PC-3 (cell line): ENCODE data around the gene EMCN. TPM values are rescaled to one million over a fixed set of nuclear protein-coding genes. Genes with fewer than 3 reads are reported as not detected.

Source experiments
- ATAC-seq: fragments of 200-7000 bp; cut with Tn5 transposase; 2 replicates; pipeline ENCODE4 v1.9.1; 2020; ENCODE audit warnings: mild to moderate bottlenecking, moderate library complexity
- BruUV-seq: library from RNA; stranded (reverse); fragments of 400-500 nt; replicated peaks from 2 replicates; lab custom pipeline; 2021; lab: Mats Ljungman, UMichigan
- CTCF ChIA-PET: fragments of 300-600 bp; sonication (Branson Sonifier 250); formaldehyde crosslinking; loops from one replicate; lab custom pipeline; 2022; ENCODE audit warnings: antibody characterized with exemption; lab: Charles Lee
- POLR2A ChIA-PET: fragments of 300-600 bp; sonication (Branson Sonifier 250); formaldehyde crosslinking; loops from one replicate; lab custom pipeline; 2022; ENCODE audit warnings: antibody characterized with exemption; ENCODE audit not compliant: unreplicated experiment; lab: Charles Lee
- DNase-seq: peaks from one replicate; pipeline ENCODE4 v3.0.0-alpha.2; 2015
- H2AFZ ChIP-seq: fragments of 300-600 bp; sonication (generic); 2 replicates; pipeline ENCODE4 v1.6.0; 2016; ENCODE audit warnings: antibody characterized with exemption, low read length
- H3F3A ChIP-seq: fragments of 300-600 bp; sonication (generic); one replicate; pipeline ENCODE4 v1.6.0; 2017; ENCODE audit warnings: antibody characterized with exemption, low read length, control low read depth, mild to moderate bottlenecking; ENCODE audit not compliant: unreplicated experiment
- H3K27ac ChIP-seq: fragments of 300-600 bp; sonication (generic); 2 replicates; pipeline ENCODE4 v1.5.1; 2016; ENCODE audit warnings: mild to moderate bottlenecking, low read length
- H3K27me3 ChIP-seq: fragments of 300-600 bp; sonication (generic); 2 replicates; pipeline ENCODE4 v1.6.1; 2016; ENCODE audit warnings: low read length, mixed read lengths
- H3K36me3 ChIP-seq: fragments of 300-600 bp; sonication (generic); 2 replicates; pipeline ENCODE4 v1.6.1; 2016; ENCODE audit warnings: low read depth, mixed run types, low read length, mixed read lengths
- H3K4me1 ChIP-seq: fragments of 300-600 bp; sonication (generic); 2 replicates; pipeline ENCODE4 v1.5.1; 2016; ENCODE audit warnings: low read length; ENCODE audit not compliant: insufficient read depth
- H3K4me2 ChIP-seq: fragments of 300-600 bp; sonication (generic); 2 replicates; pipeline ENCODE4 v1.6.0; 2016; ENCODE audit warnings: low read length
- H3K4me3 ChIP-seq: fragments of 300-600 bp; sonication (generic); 2 replicates; pipeline ENCODE4 v1.5.1; 2016; ENCODE audit warnings: mild to moderate bottlenecking, low read length, mixed read lengths
- H3K79me2 ChIP-seq: fragments of 300-600 bp; sonication (generic); 2 replicates; pipeline ENCODE4 v1.6.1; 2017; ENCODE audit warnings: low read length, mixed read lengths
- H3K9ac ChIP-seq: fragments of 300-600 bp; sonication (generic); 2 replicates; pipeline ENCODE4 v1.6.0; 2016; ENCODE audit warnings: mild to moderate bottlenecking, low read length
- H3K9me2 ChIP-seq: fragments of 300-600 bp; sonication (generic); replicated peaks from 2 replicates; pipeline ENCODE4 v1.6.1; 2016; ENCODE audit warnings: mixed run types, low read length, mixed read lengths
- H3K9me3 ChIP-seq: fragments of 300-600 bp; sonication (generic); 2 replicates; pipeline ENCODE4 v1.6.1; 2016; ENCODE audit warnings: low read length, mixed read lengths
- H4K20me1 ChIP-seq: fragments of 300-600 bp; sonication (generic); 2 replicates; pipeline ENCODE4 v1.6.1; 2016; ENCODE audit warnings: low read length, mixed read lengths
- EZH2 ChIP-seq: fragments of 300-600 bp; sonication (generic); IDR thresholded peaks from one replicate; pipeline ENCODE4 v1.6.1; 2017; ENCODE audit warnings: antibody characterized with exemption, mild to moderate bottlenecking, low read length; ENCODE audit not compliant: unreplicated experiment
- EZH2phosphoT487 ChIP-seq: fragments of 300-600 bp; sonication (generic); IDR thresholded peaks from 2 replicates; pipeline ENCODE4 v1.6.1; 2018; ENCODE audit warnings: mild to moderate bottlenecking, antibody characterized with exemption, low read length, borderline replicate concordance
- intact Hi-C: fragments of 100-400 bp; cut with micrococcal nuclease; formaldehyde crosslinking; loops from 2 replicates; pipeline ENCODE4 v1.9.0; 2023
- total RNA-seq: library from RNA; depleted of rRNA; stranded (reverse); fragments of >200 nt; gene quantifications from 2 replicates; pipeline ENCODE4 v1.2.3, GENCODE V29; 2014
- TF ChIP-seq, protein P1 (sequence below): fragments of 300-600 bp; sonication (generic); conservative IDR thresholded peaks from 2 replicates; pipeline ENCODE4 v1.5.1; 2017; ENCODE audit warnings: antibody characterized with exemption, low read depth, mild to moderate bottlenecking, low read length

Gene EMCN
- total RNA-seq, 1 experiment from 2014 or later: not detected

DNA sequence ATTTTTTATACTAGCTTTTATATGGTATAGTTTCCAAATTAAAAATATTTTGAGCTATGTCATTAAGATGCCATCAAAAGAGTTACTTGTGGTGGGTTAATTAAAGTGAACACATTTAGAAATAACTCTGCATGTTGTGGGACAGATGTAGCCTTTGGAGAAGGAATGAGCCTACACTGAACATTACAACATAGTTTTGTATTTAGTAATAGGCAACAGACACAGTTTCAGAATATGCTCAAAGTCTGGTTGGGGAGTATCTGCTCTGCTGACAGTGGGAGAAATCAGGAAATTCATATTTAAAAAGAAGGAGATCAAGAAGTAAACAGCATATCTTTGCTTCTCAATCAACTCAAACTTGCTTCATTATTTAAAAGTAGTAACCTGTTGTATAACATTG, 23.7 kb downstream of the EMCN start:
- Histone ChIP-seq H3K79me2 (no peaks in the 10 kb centered on the region), H3K27me3 (no peaks in the 10 kb centered on the region), H4K20me1 (no peaks in the 10 kb centered on the region), H3K27ac (no peak overlapping the region), H3K4me1 (no peaks in the 10 kb centered on the region), H3K36me3 (no peaks in the 10 kb centered on the region), H3K4me2 (no peak overlapping the region), H3F3A (no peaks in the 10 kb centered on the region), H2AFZ (no peak overlapping the region), H3K9ac (no peak overlapping the region), H3K9me2 (no peaks in the 10 kb centered on the region), H3K9me3 (no peaks in the 10 kb centered on the region), H3K4me3 (no peak overlapping the region)
- no TSS peak for BruUV-seq
- intact Hi-C loops: loop anchor here (10.0 kb wide), 1 partner anchor 399 kb away; no protein-coding TSS in a partner anchor
- ATAC-seq (no peak), DNase-seq (no peak)
- CTCF ChIA-PET: no interaction called here
- TF ChIP-seq EZH2phosphoT487 (no peak), EZH2 (no peak)
- TF ChIP-seq, protein P1, sequence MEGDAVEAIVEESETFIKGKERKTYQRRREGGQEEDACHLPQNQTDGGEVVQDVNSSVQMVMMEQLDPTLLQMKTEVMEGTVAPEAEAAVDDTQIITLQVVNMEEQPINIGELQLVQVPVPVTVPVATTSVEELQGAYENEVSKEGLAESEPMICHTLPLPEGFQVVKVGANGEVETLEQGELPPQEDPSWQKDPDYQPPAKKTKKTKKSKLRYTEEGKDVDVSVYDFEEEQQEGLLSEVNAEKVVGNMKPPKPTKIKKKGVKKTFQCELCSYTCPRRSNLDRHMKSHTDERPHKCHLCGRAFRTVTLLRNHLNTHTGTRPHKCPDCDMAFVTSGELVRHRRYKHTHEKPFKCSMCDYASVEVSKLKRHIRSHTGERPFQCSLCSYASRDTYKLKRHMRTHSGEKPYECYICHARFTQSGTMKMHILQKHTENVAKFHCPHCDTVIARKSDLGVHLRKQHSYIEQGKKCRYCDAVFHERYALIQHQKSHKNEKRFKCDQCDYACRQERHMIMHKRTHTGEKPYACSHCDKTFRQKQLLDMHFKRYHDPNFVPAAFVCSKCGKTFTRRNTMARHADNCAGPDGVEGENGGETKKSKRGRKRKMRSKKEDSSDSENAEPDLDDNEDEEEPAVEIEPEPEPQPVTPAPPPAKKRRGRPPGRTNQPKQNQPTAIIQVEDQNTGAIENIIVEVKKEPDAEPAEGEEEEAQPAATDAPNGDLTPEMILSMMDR: no peak
- POLR2A ChIA-PET: interaction anchor here (0.6 kb wide), 1 partner anchor 15 kb away, joined by 11 read pairs; no protein-coding TSS in a partner anchor

DNA sequence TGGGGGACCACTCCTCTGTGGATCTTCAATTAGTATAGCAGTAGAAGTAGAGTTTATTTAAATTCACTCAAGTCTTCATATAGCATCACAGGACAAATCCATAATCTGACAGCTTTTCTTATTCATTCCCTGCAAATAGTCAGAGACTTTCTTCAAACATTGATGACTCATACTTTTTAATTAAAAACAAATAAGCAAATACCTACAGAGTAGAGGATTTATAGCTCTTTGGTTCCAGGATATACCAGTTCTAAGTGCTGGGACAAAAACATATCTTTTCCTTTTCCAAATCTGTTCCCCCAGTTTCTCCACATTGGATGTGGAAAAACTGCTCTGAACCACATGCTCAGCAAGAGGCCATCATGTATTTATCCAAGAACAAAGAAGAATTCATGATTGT, 24.1 kb downstream of the EMCN start:
- ChIA-PET CTCF (no interaction called here), POLR2A (no interaction called here)
- DNase-seq (no peak), ATAC-seq (peak; percentile 80)
- H3K4me3 ChIP-seq: no peak overlapping the region
- H3K9me2 ChIP-seq: no peaks in the 10 kb centered on the region
- H3K4me2 ChIP-seq: no peak overlapping the region
- TF ChIP-seq EZH2phosphoT487: no peak
- no peak for TF ChIP-seq EZH2
- TF ChIP-seq, protein P1: no peak
- no peak overlapping the region for H2AFZ ChIP-seq
- intact Hi-C loops: loop anchor here (10.0 kb wide), 1 partner anchor 399 kb away; no protein-coding TSS in a partner anchor
- no peaks in the 10 kb centered on the region for H3K9me3 ChIP-seq
- no TSS peak for BruUV-seq
- H3K27ac ChIP-seq: no peak overlapping the region
- H3K36me3 ChIP-seq: no peaks in the 10 kb centered on the region
- H4K20me1 ChIP-seq: no peaks in the 10 kb centered on the region
- no peak overlapping the region for H3K9ac ChIP-seq
- no peaks in the 10 kb centered on the region for H3F3A ChIP-seq
- no peaks in the 10 kb centered on the region for H3K27me3 ChIP-seq
- H3K79me2 ChIP-seq: no peaks in the 10 kb centered on the region
- H3K4me1 ChIP-seq: no peaks in the 10 kb centered on the region

DNA sequence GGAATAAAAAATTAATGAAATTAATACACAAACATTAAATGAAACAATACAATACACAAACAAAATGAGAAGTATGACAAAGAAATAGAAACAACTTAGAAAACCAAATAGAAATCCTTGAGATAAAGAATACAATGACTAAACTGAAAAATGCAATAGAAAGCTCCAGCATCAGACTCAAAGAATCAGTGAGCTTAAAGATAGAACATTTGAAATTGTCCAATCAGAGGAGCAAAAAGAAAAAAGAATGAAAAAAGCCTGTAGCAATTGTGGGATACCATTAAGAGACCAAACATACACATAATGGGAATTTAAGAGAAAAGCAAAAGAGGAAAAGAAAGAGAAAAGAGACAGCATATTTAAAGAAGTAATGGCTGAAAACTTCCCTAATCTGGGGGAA, 25.7 kb downstream of the EMCN start:
- no peaks in the 10 kb centered on the region for H3K79me2 ChIP-seq
- no peaks in the 10 kb centered on the region for H3K9me2 ChIP-seq
- TF ChIP-seq, protein P1: no peak
- TF ChIP-seq EZH2phosphoT487: no peak
- TF ChIP-seq EZH2: no peak
- H3K4me1 ChIP-seq: no peaks in the 10 kb centered on the region
- H4K20me1 ChIP-seq: no peaks in the 10 kb centered on the region
- no peaks in the 10 kb centered on the region for H3K27me3 ChIP-seq
- ChIA-PET CTCF (no interaction called here), POLR2A (no interaction called here)
- no peaks in the 10 kb centered on the region for H3F3A ChIP-seq
- no peak overlapping the region for H3K27ac ChIP-seq
- ATAC-seq (no peak), DNase-seq (no peak)
- no peak overlapping the region for H3K9ac ChIP-seq
- H3K36me3 ChIP-seq: no peaks in the 10 kb centered on the region
- no peak overlapping the region for H2AFZ ChIP-seq
- H3K4me3 ChIP-seq: no peak overlapping the region
- BruUV-seq: no TSS peak
- H3K9me3 ChIP-seq: no peaks in the 10 kb centered on the region
- no peak overlapping the region for H3K4me2 ChIP-seq
- intact Hi-C loops: loop anchor here (10.0 kb wide), 1 partner anchor 397 kb away; no protein-coding TSS in a partner anchor
